IPS DF 6.9 (cell line): ENCODE data around the gene NLGN4Y.

Experiments used
- DNase-seq: peaks from one replicate; pipeline ENCODE4 v3.0.0-alpha.2; 2013; ENCODE audit warnings: low read depth, low spot score
- H3K27ac ChIP-seq: one replicate; pipeline ENCODE4 v1.5.1; 2013; ENCODE audit warnings: low read length, control low read depth
- H3K27me3 ChIP-seq: 2 replicates; pipeline ENCODE4 v1.6.1; 2013; ENCODE audit warnings: mild to moderate bottlenecking, low read length; ENCODE audit not compliant: control insufficient read depth, insufficient read depth
- H3K36me3 ChIP-seq: 2 replicates; pipeline ENCODE4 v1.6.1; 2013; ENCODE audit warnings: low read length; ENCODE audit not compliant: control insufficient read depth, insufficient read depth
- H3K4me1 ChIP-seq: 2 replicates; pipeline ENCODE4 v1.6.1; 2013; ENCODE audit warnings: low read length; ENCODE audit not compliant: control insufficient read depth, insufficient read depth
- H3K4me3 ChIP-seq: 2 replicates; pipeline ENCODE4 v1.5.1; 2013; ENCODE audit warnings: mild to moderate bottlenecking, low read length
- H3K9me3 ChIP-seq: 2 replicates; pipeline ENCODE4 v1.6.1; 2013; ENCODE audit warnings: low read length, inconsistent platforms; ENCODE audit not compliant: control insufficient read depth, insufficient read depth
- WGBS: extraction: QIAGEN DNeasy Blood & Tissue Kit; methylation state at CpG from one replicate; pipeline ENCODE4 v1.1.7; 2013; ENCODE audit warnings: mixed read lengths, missing lambda C conversion rate; ENCODE audit not compliant: insufficient read length, insufficient coverage; 5-methylcytosine and 5-hydroxymethylcytosine counted together

NLGN4Y gene

DNA sequence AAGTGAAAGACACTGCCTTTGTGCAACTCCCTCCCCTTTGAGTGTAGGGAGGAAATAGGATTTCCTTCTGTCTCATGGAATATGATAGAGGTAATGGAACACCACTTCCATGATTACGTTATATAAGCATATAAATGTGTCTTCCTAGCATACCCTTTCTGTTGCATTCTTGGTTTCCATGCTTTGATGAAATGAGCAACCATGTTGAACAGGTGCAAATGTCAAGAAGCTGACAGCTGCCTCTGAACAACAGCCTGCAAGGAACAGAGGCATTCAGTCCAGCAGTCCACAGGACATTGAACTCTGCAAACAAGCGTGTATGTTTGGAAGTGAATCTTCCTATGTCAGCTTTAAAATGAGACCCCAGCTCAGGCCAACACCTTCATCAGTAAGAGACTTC, 117.5 kb downstream of the NLGN4Y start:
- Histone ChIP-seq H3K27ac (no peak overlapping the region), H3K27me3 (no peaks in the 10 kb centered on the region), H3K4me3 (no peak overlapping the region), H3K36me3 (no peaks in the 10 kb centered on the region), H3K4me1 (no peaks in the 10 kb centered on the region), H3K9me3 (no peaks in the 10 kb centered on the region)
- WGBS, result no CpG with 5 or more reads among the region's 2 CpGs
- no peak for DNase-seq

DNA sequence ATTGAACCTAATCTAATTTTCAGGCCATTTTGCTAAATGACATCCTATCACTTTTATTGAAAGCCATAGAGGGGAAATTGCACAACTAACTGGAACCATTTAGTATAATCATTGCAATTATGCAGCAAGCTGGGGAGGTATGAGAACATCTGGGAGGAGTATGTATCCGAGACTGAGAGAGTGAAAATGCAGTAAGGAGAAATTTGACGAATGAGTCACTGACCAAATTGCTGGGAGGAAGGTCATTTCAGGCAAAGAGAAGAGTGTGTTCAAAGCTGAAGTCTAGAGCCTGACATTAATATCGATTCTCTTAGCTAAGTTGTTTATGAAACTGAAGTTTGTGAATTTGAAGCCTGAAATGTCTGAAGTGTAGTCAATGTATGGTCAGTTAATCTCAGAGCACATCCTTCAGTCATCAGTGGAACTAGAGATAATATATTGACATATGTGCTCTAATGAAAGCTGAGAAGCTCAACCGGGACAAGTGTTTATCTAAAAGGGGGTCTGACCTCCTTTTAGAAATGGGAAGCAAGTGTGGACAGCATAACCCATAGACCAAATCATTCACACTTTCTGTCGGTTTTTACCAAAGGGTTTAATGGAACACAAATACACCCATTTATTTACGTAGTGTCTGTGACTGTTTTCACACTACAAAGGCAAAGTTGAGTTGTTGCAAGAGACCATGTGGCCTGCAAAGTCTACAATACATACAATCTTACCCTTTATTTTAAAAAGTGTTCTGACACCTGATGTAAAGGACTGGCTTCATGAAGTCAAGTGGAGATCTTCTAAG, 120.0 kb downstream of the NLGN4Y start:
- Histone ChIP-seq H3K27me3 (no peaks in the 10 kb centered on the region), H3K4me1 (no peaks in the 10 kb centered on the region), H3K9me3 (no peaks in the 10 kb centered on the region), H3K36me3 (no peaks in the 10 kb centered on the region), H3K27ac (no peak overlapping the region), H3K4me3 (no peak overlapping the region)
- no CpG with 5 or more reads among the region's 6 CpGs for WGBS
- no peak for DNase-seq

GRCh38 chrY:14679181-14679580, 154.9 kb downstream of the NLGN4Y start:
- no CpG with 5 or more reads among the region's 1 CpG for WGBS
- no peaks in the 10 kb centered on the region for H3K27me3 ChIP-seq
- H3K4me1 ChIP-seq, result no peaks in the 10 kb centered on the region
- H3K4me3 ChIP-seq, result no peak overlapping the region
- no peak for DNase-seq
- H3K9me3 ChIP-seq, result no peaks in the 10 kb centered on the region
- no peak overlapping the region for H3K27ac ChIP-seq
- no peaks in the 10 kb centered on the region for H3K36me3 ChIP-seq

DNA sequence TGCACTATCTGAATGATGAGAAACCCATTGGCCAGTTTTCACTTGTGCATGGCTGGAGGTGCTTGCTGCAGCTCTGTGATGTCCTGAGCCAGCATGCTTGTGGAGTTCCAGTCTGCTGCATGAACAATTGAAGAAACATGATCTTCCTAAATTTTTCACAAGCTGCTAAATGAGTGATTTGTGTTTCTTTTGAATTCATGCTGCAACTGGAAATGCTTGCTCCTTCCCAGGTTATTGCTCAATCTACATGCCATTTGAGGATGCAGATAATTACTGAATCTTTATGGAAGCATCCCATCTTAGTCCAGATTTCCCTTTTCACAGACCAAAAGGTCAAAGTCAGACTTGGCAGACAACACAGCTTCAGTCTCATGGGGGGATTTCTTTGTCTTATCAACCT, 170.2 kb downstream of the NLGN4Y start:
- Histone ChIP-seq H3K27me3 (no peaks in the 10 kb centered on the region), H3K9me3 (no peaks in the 10 kb centered on the region), H3K4me1 (no peaks in the 10 kb centered on the region), H3K36me3 (no peaks in the 10 kb centered on the region), H3K4me3 (no peak overlapping the region), H3K27ac (no peak overlapping the region)
- DNase-seq, result no peak

DNA sequence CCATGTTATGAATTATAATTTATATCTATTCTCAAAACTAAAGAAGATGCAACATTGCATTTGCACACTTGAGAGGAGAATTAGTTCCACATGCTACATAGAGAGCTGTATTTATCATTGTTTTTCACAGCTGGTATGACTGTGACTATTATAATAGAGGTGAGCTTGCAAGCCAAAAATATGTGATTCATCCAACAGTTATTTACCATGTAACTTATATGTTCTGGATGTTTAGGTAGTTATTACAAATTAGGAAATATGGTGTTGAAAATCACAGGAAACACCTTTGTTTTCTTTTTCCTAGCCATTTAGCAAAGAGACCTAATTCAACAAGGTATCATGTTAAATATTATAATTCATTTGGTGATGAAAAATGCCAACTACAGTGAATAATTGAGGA, 183.8 kb downstream of the NLGN4Y start:
- no peaks in the 10 kb centered on the region for H3K4me1 ChIP-seq
- H3K9me3 ChIP-seq, result no peaks in the 10 kb centered on the region
- no peaks in the 10 kb centered on the region for H3K27me3 ChIP-seq
- DNase-seq, result no peak
- H3K27ac ChIP-seq, result no peak overlapping the region
- H3K36me3 ChIP-seq, result no peaks in the 10 kb centered on the region
- no peak overlapping the region for H3K4me3 ChIP-seq

- no peak for DNase-seq
- Histone ChIP-seq H3K36me3 (no peaks in the 10 kb centered on the region), H3K4me1 (no peaks in the 10 kb centered on the region), H3K27me3 (no peaks in the 10 kb centered on the region), H3K9me3 (no peaks in the 10 kb centered on the region), H3K27ac (no peak overlapping the region), H3K4me3 (no peak overlapping the region)
- no CpG with 5 or more reads among the region's 1 CpG for WGBS
Observed at GRCh38 chrY:14741596-14741995, 217.3 kb downstream of the NLGN4Y start.

DNA sequence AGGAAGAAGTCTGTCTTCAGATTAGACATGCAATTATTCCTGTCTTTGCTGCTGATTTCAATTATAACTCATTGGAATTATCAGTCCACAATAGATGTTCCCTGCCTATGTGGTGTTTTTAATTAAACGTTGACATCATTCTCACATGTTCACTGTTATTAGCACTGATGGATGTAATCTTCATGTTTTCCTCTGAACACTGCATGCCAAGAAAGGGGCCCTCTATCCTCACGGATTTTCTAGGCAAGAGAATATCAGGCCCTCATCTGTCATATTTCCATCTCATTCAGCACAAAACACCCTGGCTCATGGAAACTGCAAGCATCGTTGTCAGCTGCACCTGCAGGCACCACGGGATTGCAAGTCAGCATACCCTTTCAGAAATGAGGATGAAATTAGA, 224.0 kb downstream of the NLGN4Y start:
- Histone ChIP-seq H3K4me3 (no peak overlapping the region), H3K9me3 (no peaks in the 10 kb centered on the region), H3K27me3 (no peaks in the 10 kb centered on the region), H3K27ac (no peak overlapping the region), H3K4me1 (no peaks in the 10 kb centered on the region), H3K36me3 (no peaks in the 10 kb centered on the region)
- no peak for DNase-seq
- no CpG with 5 or more reads among the region's 4 CpGs for WGBS

DNA sequence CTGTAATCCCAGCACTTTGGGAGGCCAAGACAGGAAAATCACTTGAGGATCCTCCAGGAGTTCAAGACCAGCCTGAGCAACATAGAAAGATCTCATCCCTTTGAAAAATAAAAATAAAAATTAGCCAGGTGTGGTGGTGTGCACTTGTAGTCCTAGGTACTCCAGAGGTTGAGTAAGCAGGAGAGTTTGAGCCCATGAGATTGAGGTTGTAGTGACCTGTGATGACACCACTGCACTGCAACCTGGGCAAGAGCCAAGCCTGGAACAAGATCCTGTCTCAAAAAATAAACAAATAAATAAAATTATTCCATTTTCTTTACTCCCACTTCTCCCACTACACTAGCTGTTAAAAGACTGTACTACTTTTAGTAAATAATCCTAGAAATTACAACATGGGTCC, 231.2 kb downstream of the NLGN4Y start:
- Histone ChIP-seq H3K9me3 (no peaks in the 10 kb centered on the region), H3K4me3 (no peak overlapping the region), H3K27ac (no peak overlapping the region), H3K4me1 (no peaks in the 10 kb centered on the region), H3K27me3 (no peaks in the 10 kb centered on the region), H3K36me3 (no peaks in the 10 kb centered on the region)
- no peak for DNase-seq

DNA sequence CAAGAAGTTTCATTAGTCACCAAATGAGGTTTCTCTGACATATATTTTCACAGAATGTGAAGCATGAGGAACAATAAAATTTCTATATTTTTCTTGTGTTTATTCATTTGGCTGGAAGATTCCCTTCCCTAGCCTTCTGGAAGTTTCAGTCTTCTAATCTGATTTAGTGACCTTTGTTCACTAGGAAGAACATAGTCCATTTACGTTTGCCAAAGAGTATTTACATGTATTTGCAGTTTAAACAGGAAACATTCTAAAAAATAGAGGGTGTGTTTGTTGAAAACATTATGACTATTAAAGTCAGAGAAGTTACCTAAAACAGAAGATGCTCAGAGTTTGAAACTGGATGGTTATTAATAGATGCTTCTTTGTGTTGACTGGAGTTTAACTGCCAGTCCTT, 238.6 kb downstream of the NLGN4Y start:
- WGBS, result no CpG with 5 or more reads among the region's 1 CpG
- H3K4me1 ChIP-seq, result no peaks in the 10 kb centered on the region
- DNase-seq, result no peak
- no peaks in the 10 kb centered on the region for H3K36me3 ChIP-seq
- H3K27ac ChIP-seq, result no peak overlapping the region
- no peaks in the 10 kb centered on the region for H3K27me3 ChIP-seq
- H3K4me3 ChIP-seq, result no peak overlapping the region
- H3K9me3 ChIP-seq, result no peaks in the 10 kb centered on the region

GRCh38 chrY:14763600-14763999, 239.3 kb downstream of the NLGN4Y start:
- H3K27me3 ChIP-seq, result no peaks in the 10 kb centered on the region
- H3K9me3 ChIP-seq, result no peaks in the 10 kb centered on the region
- no peak overlapping the region for H3K4me3 ChIP-seq
- no peak for DNase-seq
- H3K4me1 ChIP-seq, result no peaks in the 10 kb centered on the region
- no peak overlapping the region for H3K27ac ChIP-seq
- no peaks in the 10 kb centered on the region for H3K36me3 ChIP-seq

DNA sequence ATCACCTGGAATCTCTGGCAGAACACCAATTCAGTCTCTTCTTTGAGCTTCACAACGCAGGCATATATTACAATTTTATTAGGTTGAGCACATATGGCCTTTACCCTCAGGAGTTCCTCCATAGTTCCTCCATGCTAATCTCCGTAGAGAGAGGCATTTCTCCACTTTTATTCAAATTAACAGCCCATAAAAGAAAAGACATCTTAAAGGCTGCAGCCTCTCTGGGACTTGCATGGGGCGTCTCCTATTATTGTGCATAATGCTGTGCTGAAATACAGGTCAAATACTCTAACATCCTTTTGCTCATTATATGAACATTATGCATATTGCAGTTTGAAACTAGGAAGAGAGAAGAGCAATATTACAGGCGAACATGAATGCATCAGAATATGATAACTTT, 253.9 kb downstream of the NLGN4Y start:
- no CpG with 5 or more reads among the region's 4 CpGs for WGBS
- H3K36me3 ChIP-seq, result no peaks in the 10 kb centered on the region
- H3K27me3 ChIP-seq, result no peaks in the 10 kb centered on the region

More for the DNA sequence above, 253.9 kb downstream of the NLGN4Y start:
- Histone ChIP-seq H3K4me3 (no peak overlapping the region), H3K27ac (no peak overlapping the region), H3K9me3 (no peaks in the 10 kb centered on the region), H3K4me1 (no peaks in the 10 kb centered on the region)
- no peak for DNase-seq
